ENCODE measurements around the gene SLC34A1.

SLC34A1 gene

GRCh38 chr5:177440211-177440989 lies 56.2 kb downstream of the SLC34A1 start:
- POLR2A ChIA-PET = interaction anchor here (0.7 to 1.3 kb wide), 2 partner anchors 14 to 38 kb away, joined by 3 to 6 read pairs; partner anchors contain the start of gene GRK6
- Histone ChIP-seq H3K4me1 (ENCODE audit: control insufficient read depth, insufficient read depth, low read length) (no peaks in the 10 kb centered on the region), H3K36me3 (ENCODE audit: control insufficient read depth in 2 of 2, insufficient read depth in 1 of 2, low read length in 2 of 2) (peaks cover 17 to 66% of the 10 kb centered on the region in 2 experiments), H3K4me3 (ENCODE audit: low read depth, low read length) (no peak overlapping the region), H3K9me3 (ENCODE audit: control insufficient read depth, insufficient read depth, low read depth, low read length) (no peaks in the 10 kb centered on the region), H3K27ac (ENCODE audit: extremely low read depth, low read depth, low read length) (no peak overlapping the region)
- TF ChIP-seq ZNF600 (tag by site-specific recombination; IDR thresholded peaks at IDR 0.05) (peak; percentile 61; the same call in 1 of the 2 replicates), GFI1B (tag by site-specific recombination; IDR thresholded peaks at IDR 0.05) (no peak)
- CTCF ChIA-PET = interaction anchor here (0.6 to 1.3 kb wide), 2 partner anchors 50 to 63 kb away, joined by 3 to 6 read pairs; no protein-coding TSS in a partner anchor

GRCh38 chr5:177440990-177441780 lies 57.0 kb downstream of the SLC34A1 start:
- Histone ChIP-seq H3K36me3 (ENCODE audit: control insufficient read depth in 2 of 2, insufficient read depth in 1 of 2, low read length in 2 of 2) (peaks cover 17 to 60% of the 10 kb centered on the region in 2 experiments), H3K9me3 (ENCODE audit: control insufficient read depth, insufficient read depth, low read depth, low read length) (no peaks in the 10 kb centered on the region), H3K27ac (ENCODE audit: extremely low read depth, low read depth, low read length) (no peak overlapping the region), H3K4me1 (ENCODE audit: control insufficient read depth, insufficient read depth, low read length) (no peaks in the 10 kb centered on the region), H3K4me3 (ENCODE audit: low read depth, low read length) (no peak overlapping the region)
- CTCF ChIA-PET = interaction anchor here (0.6 to 1.4 kb wide), 3 partner anchors 11 to 49 kb away, joined by 3 to 7 read pairs (median 3); no protein-coding TSS in a partner anchor
- no peak for TF ChIP-seq ZNF354C (tag by site-specific recombination; IDR thresholded peaks at IDR 0.05; ENCODE audit: borderline replicate concordance, low read depth)
- peak; percentile 75 for TF ChIP-seq ZFHX2 (tag by site-specific recombination; conservative IDR thresholded peaks at IDR 0.05)
- peak; percentile 57 for TF ChIP-seq EGR2 (tag by site-specific recombination; IDR thresholded peaks at IDR 0.05; ENCODE audit: low read depth)
- peak; percentile 34; the same call in 1 of the 2 replicates for TF ChIP-seq HIC1 (tag by site-specific recombination; IDR thresholded peaks at IDR 0.05)
- POLR2A ChIA-PET = interaction anchor here (1.1 to 2.7 kb wide), 3 partner anchors 9 to 15 kb away, joined by 5 to 10 read pairs (median 6); partner anchors contain the start of gene GRK6

- POLR2A ChIA-PET = interaction anchor here (1.1 to 2.7 kb wide), 3 partner anchors 10 to 16 kb away, joined by 5 to 21 read pairs (median 10); partner anchors contain the start of gene GRK6
- TF ChIP-seq SP2 (tag by site-specific recombination; IDR thresholded peaks at IDR 0.05) = peak; percentile 37
- no peak for TF ChIP-seq IKZF3 (tag by site-specific recombination; IDR thresholded peaks at IDR 0.05)
- TF ChIP-seq FEZF1 (tag by site-specific recombination; IDR thresholded peaks at IDR 0.05) = no peak
- TF ChIP-seq ZBTB17 (tag by site-specific recombination; IDR thresholded peaks at IDR 0.05) = no peak
- H3K4me1 ChIP-seq (ENCODE audit: control insufficient read depth, insufficient read depth, low read length) = no peaks in the 10 kb centered on the region
- no peak overlapping the region for H3K4me3 ChIP-seq (ENCODE audit: low read depth, low read length)
- H3K9me3 ChIP-seq (ENCODE audit: control insufficient read depth, insufficient read depth, low read depth, low read length) = no peaks in the 10 kb centered on the region
- peaks cover 14 to 50% of the 10 kb centered on the region in 2 experiments for H3K36me3 ChIP-seq (ENCODE audit: control insufficient read depth in 2 of 2, insufficient read depth in 1 of 2, low read length in 2 of 2)
- CTCF ChIA-PET = interaction anchor here (0.7 to 1.4 kb wide), 4 partner anchors 10 to 331 kb away, joined by 3 to 7 read pairs (median 4); no protein-coding TSS in a partner anchor
- H3K27ac ChIP-seq (ENCODE audit: extremely low read depth, low read depth, low read length) = no peak overlapping the region
Measured at GRCh38 chr5:177442066-177442826, 58.0 kb downstream of the SLC34A1 start.

Measured in HEK293 (cell line).